NCI-H2227 (cell line): Measurements from ENCODE around the gene ERCC2.
"Not testable (repeated sequence)": the region's sequence is repeated elsewhere in the genome, so short reads cannot be mapped to it uniquely, and the experiment has no call there.

Experiments used
- DNase-seq: peaks from one replicate; lab custom pipeline; 2025; ENCODE audit not compliant: unreplicated experiment; lab: John Stamatoyannopoulos, UW

Gene ERCC2

GRCh38 chr19:45340232-45340898 is 30.0 kb downstream of the ERCC2 start, which contains the start of gene KLC3:
KLC3 (plus strand) TSS chr19:45340750; CDS start chr19:45345542, 4,792 bp downstream.
- DNase-seq, result peak; percentile 24

GRCh38 chr19:45339629-45340028 is 30.7 kb downstream of the ERCC2 start:
- DNase-seq, result no peak

- DNase-seq, result no peak
These were observed 33.6 kb downstream of the ERCC2 start for GRCh38 chr19:45336696-45337251.

GRCh38 chr19:45334881-45335280 is 35.5 kb downstream of the ERCC2 start:
- not testable (repeated sequence) for DNase-seq

DNA sequence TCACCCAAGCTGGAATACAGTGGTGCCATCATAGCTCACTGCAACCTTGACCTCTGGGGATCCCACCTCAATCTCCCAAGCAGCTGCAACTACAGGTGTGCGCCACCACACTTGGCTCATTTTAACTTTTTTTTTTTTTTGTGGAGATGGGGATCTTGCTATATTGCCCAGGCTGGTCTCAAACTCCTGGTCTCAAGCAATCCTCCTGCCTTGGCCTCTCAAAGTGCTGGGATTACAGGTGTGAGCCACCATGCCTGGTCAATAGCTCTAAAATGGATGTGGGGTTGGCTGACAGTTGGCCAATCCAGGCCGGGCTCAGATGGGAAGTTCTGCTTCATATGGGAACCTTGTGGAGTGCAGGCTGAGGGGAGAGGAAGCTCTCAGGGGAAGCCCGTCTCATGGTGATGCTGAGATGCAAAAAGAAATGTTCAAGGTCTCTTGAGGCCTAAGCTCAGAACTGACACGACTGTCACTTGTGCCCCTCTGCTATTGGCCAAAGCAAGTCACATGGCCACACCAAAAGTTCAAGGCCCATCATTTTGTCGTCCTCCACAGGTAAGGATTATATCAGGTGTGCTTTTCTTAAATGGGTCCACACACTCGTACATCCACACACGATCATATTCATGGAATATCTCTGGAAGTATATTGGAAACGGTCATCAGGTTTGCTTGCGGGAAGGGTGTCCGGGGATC is 36.6 kb downstream of the ERCC2 start:
- DNase-seq, result no peak

GRCh38 chr19:45331411-45331810 is 39.0 kb downstream of the ERCC2 start:
- DNase-seq, result no peak

DNA sequence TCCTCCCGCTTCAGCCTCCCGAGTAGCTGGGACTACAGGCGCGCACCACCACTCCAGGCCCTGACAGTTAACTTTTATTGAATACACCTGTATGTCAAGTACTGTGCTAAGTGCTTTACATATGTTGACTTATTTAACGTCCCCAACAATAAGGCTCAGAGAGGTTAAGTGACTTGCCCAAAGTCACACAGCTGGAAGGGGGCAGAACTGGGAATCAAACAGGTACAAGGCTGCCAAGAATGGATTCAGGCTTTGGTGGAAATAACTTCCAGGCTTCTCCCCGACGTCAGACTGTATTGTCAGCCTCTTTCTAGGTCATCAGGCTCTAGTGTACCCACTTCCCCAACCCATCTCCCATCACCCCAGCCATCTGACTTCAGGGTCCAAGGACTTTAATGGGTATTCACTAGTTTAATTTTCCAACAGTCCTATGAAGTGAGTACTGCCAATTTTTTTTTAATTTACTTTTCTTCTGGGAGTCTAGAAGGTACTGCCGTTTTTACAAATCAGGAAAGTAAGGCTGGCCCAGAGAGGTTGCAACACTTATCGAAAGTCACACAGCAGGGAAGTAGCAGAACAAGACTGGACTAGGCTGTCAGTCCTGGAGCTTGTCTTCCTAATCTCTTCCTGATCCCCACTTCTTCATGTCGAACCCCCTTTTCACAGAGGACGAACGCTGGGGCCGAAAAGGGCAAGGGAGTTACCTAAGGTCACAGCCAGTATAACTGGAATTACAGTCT is 42.8 kb downstream of the ERCC2 start:
- DNase-seq, result no peak

GRCh38 chr19:45324349-45324907 is 45.9 kb downstream of the ERCC2 start:
- no peak for DNase-seq

- DNase-seq, result peak; percentile 20
These were observed 46.7 kb downstream of the ERCC2 start for GRCh38 chr19:45323671-45324081.

GRCh38 chr19:45322744-45323281 is 47.6 kb downstream of the ERCC2 start, which contains the start of gene CKM:
CKM (minus strand) TSS chr19:45322875; CDS start chr19:45319713, 3,162 bp downstream.
- no peak for DNase-seq

GRCh38 chr19:45322311-45322710 is 48.1 kb downstream of the ERCC2 start:
- peak; percentile 35 for DNase-seq

DNA sequence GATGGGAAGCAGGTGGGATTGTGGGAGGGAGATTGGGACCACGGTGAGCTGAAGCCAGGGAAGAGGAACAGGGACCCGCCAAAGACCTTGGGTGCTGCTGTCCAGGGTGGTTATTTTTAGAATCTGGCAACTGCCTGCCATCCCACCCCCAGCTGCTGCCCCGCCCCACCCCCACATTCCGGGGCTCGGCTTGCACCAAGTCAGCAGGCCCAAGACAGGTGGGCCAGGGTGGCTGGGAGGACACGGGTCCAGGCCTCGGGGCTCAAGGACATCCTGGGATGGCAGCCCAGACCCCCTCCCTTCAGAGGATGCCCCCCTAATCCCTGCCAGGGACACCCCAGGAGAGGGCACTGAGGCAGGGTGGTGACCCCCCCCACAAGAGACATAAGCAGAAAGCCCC is 48.5 kb downstream of the ERCC2 start:
- no peak for DNase-seq

DNA sequence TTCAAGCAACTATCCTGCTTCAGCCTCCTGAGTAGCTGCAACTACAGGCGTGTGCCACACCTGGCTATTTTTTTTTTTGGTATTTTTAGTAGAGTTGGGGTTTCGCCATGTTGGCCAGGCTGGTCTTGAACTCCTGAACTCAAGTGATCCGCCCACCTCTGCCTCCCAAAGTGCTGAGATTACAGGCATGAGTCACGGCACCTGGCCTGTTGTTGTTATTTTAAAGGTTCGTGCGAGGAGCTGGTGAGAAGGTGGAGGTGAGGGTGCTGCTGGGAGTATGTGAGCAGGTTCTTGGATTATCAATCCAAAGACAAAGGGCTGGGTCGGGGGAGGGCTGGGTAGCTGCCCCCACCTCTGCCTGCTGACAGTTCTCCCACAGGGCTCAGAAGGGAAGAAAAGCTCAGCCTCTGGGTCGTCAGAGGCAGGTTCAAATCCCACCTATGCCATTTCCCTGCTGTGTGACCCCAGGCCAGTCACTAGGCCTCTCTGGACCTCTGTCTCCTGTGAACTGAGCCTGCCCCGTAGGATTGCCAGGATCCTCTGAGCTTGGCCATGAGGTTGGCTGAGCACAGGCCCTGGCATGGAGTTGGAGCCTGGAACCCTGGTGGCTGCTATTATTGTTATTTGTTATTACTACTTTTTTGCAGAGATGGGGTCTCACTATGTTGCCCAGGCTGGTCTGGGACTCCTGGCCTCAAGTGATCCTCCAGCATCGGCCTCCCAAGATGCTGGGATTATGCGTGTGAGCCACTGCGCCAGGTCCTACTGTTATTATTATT is 49.2 kb downstream of the ERCC2 start:
- DNase-seq, result no peak

- no peak for DNase-seq
These were observed 55.1 kb downstream of the ERCC2 start for GRCh38 chr19:45315304-45315703.

- DNase-seq, result no peak
These were observed 55.6 kb downstream of the ERCC2 start for GRCh38 chr19:45314708-45315245.

GRCh38 chr19:45312285-45312684 is 58.1 kb downstream of the ERCC2 start:
- not testable (repeated sequence) for DNase-seq

DNA sequence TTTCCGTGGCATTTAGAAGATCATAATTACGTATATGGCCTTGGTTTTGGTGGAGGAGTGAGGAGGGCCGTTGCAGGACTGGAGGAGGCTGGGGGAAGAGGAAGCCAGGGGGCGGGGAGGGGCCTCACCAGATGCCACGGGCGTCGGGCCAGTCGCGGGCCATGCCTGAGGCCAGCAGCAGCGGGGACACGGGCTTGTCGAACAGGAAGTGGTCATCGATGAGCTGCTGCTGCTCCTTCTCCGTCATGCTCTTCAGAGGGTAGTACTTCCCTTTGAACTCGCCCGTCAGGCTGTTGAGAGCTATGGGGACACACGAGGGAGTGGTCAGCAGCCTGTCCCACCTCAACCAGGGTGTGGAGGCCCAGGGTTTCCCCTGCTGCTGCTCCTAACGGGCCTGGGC is 58.8 kb downstream of the ERCC2 start:
- DNase-seq, result no peak

GRCh38 chr19:45309322-45309721 is 61.1 kb downstream of the ERCC2 start:
- DNase-seq, result not testable (repeated sequence)

- no peak for DNase-seq
These were observed 63.0 kb downstream of the ERCC2 start for GRCh38 chr19:45307361-45307760.

- DNase-seq, result no peak
These were observed 63.8 kb downstream of the ERCC2 start for GRCh38 chr19:45306518-45307027.
